PC-3 (cell line): Measurements from ENCODE around the gene NDRG2. TPM values are rescaled to one million over a fixed set of nuclear protein-coding genes. Genes with fewer than 3 reads are reported as not detected.
A peak's percentile ranks its signal among the peaks of the same experiment; 100 is the strongest.

Experiments used
- ATAC-seq: fragments of 200-7000 bp; cut with Tn5 transposase; 2 replicates; pipeline ENCODE4 v1.9.1; 2020; ENCODE audit warnings: mild to moderate bottlenecking, moderate library complexity
- BruUV-seq: library from RNA; stranded (reverse); fragments of 400-500 nt; replicated peaks from 2 replicates; lab custom pipeline; 2021; lab: Mats Ljungman, UMichigan
- CTCF ChIA-PET: fragments of 300-600 bp; sonication (Branson Sonifier 250); formaldehyde crosslinking; loops from one replicate; lab custom pipeline; 2022; ENCODE audit warnings: antibody characterized with exemption; lab: Charles Lee
- POLR2A ChIA-PET: fragments of 300-600 bp; sonication (Branson Sonifier 250); formaldehyde crosslinking; loops from one replicate; lab custom pipeline; 2022; ENCODE audit warnings: antibody characterized with exemption; ENCODE audit not compliant: unreplicated experiment; lab: Charles Lee
- DNase-seq: peaks from one replicate; pipeline ENCODE4 v3.0.0-alpha.2; 2015
- H2AFZ ChIP-seq: fragments of 300-600 bp; sonication (generic); 2 replicates; pipeline ENCODE4 v1.6.0; 2016; ENCODE audit warnings: antibody characterized with exemption, low read length
- H3F3A ChIP-seq: fragments of 300-600 bp; sonication (generic); one replicate; pipeline ENCODE4 v1.6.0; 2017; ENCODE audit warnings: antibody characterized with exemption, low read length, control low read depth, mild to moderate bottlenecking; ENCODE audit not compliant: unreplicated experiment
- H3K27ac ChIP-seq: fragments of 300-600 bp; sonication (generic); 2 replicates; pipeline ENCODE4 v1.5.1; 2016; ENCODE audit warnings: mild to moderate bottlenecking, low read length
- H3K27me3 ChIP-seq: fragments of 300-600 bp; sonication (generic); 2 replicates; pipeline ENCODE4 v1.6.1; 2016; ENCODE audit warnings: low read length, mixed read lengths
- H3K36me3 ChIP-seq: fragments of 300-600 bp; sonication (generic); 2 replicates; pipeline ENCODE4 v1.6.1; 2016; ENCODE audit warnings: low read depth, mixed run types, low read length, mixed read lengths
- H3K4me1 ChIP-seq: fragments of 300-600 bp; sonication (generic); 2 replicates; pipeline ENCODE4 v1.5.1; 2016; ENCODE audit warnings: low read length; ENCODE audit not compliant: insufficient read depth
- H3K4me2 ChIP-seq: fragments of 300-600 bp; sonication (generic); 2 replicates; pipeline ENCODE4 v1.6.0; 2016; ENCODE audit warnings: low read length
- H3K4me3 ChIP-seq: fragments of 300-600 bp; sonication (generic); 2 replicates; pipeline ENCODE4 v1.5.1; 2016; ENCODE audit warnings: mild to moderate bottlenecking, low read length, mixed read lengths
- H3K79me2 ChIP-seq: fragments of 300-600 bp; sonication (generic); 2 replicates; pipeline ENCODE4 v1.6.1; 2017; ENCODE audit warnings: low read length, mixed read lengths
- H3K9ac ChIP-seq: fragments of 300-600 bp; sonication (generic); 2 replicates; pipeline ENCODE4 v1.6.0; 2016; ENCODE audit warnings: mild to moderate bottlenecking, low read length
- H3K9me2 ChIP-seq: fragments of 300-600 bp; sonication (generic); replicated peaks from 2 replicates; pipeline ENCODE4 v1.6.1; 2016; ENCODE audit warnings: mixed run types, low read length, mixed read lengths
- H3K9me3 ChIP-seq: fragments of 300-600 bp; sonication (generic); 2 replicates; pipeline ENCODE4 v1.6.1; 2016; ENCODE audit warnings: low read length, mixed read lengths
- H4K20me1 ChIP-seq: fragments of 300-600 bp; sonication (generic); 2 replicates; pipeline ENCODE4 v1.6.1; 2016; ENCODE audit warnings: low read length, mixed read lengths
- CTCF ChIP-seq: fragments of 300-600 bp; sonication (generic); conservative IDR thresholded peaks from 2 replicates; pipeline ENCODE4 v1.5.1; 2017; ENCODE audit warnings: antibody characterized with exemption, low read depth, mild to moderate bottlenecking, low read length
- EZH2 ChIP-seq: fragments of 300-600 bp; sonication (generic); IDR thresholded peaks from one replicate; pipeline ENCODE4 v1.6.1; 2017; ENCODE audit warnings: antibody characterized with exemption, mild to moderate bottlenecking, low read length; ENCODE audit not compliant: unreplicated experiment
- EZH2phosphoT487 ChIP-seq: fragments of 300-600 bp; sonication (generic); IDR thresholded peaks from 2 replicates; pipeline ENCODE4 v1.6.1; 2018; ENCODE audit warnings: mild to moderate bottlenecking, antibody characterized with exemption, low read length, borderline replicate concordance
- intact Hi-C: fragments of 100-400 bp; cut with micrococcal nuclease; formaldehyde crosslinking; loops from 2 replicates; pipeline ENCODE4 v1.9.0; 2023
- total RNA-seq: library from RNA; depleted of rRNA; stranded (reverse); fragments of >200 nt; gene quantifications from 2 replicates; pipeline ENCODE4 v1.2.3, GENCODE V29; 2014

NDRG2 gene
- total RNA-seq, 1 experiment from 2014 or later = 4.0 TPM

GRCh38 chr14:21037156-21037555 is 12.3 kb upstream of the NDRG2 start:
- Histone ChIP-seq H3K4me1 (no peaks in the 10 kb centered on the region), H3K36me3 (no peaks in the 10 kb centered on the region), H2AFZ (no peak overlapping the region), H3K9me2 (no peaks in the 10 kb centered on the region), H3K9me3 (no peaks in the 10 kb centered on the region), H3K9ac (no peak overlapping the region), H3K27me3 (peaks cover 61% of the 10 kb centered on the region), H3K27ac (no peak overlapping the region), H3F3A (no peaks in the 10 kb centered on the region), H4K20me1 (no peaks in the 10 kb centered on the region), H3K4me2 (no peak overlapping the region), H3K79me2 (no peaks in the 10 kb centered on the region), H3K4me3 (no peak overlapping the region)
- POLR2A ChIA-PET = interaction anchor here (0.6 kb wide), 1 partner anchor 1218 kb away, joined by 4 read pairs; no protein-coding TSS in a partner anchor
- intact Hi-C loops = no loop called here
- no peak for TF ChIP-seq EZH2
- TF ChIP-seq EZH2phosphoT487 = no peak
- no peak for TF ChIP-seq CTCF
- CTCF ChIA-PET = no interaction called here
- no TSS peak for BruUV-seq
- ATAC-seq (no peak), DNase-seq (no peak)

GRCh38 chr14:21036751-21037150 is 11.9 kb upstream of the NDRG2 start:
- TF ChIP-seq EZH2 (no peak), EZH2phosphoT487 (no peak), CTCF (no peak)
- no peak for ATAC-seq
- H2AFZ ChIP-seq = no peak overlapping the region
- DNase-seq = peak; percentile 32
- H3K4me2 ChIP-seq = no peak overlapping the region
- intact Hi-C loops = no loop called here
- H3K4me3 ChIP-seq = no peak overlapping the region
- no TSS peak for BruUV-seq
- H3K9ac ChIP-seq = no peak overlapping the region
- no peaks in the 10 kb centered on the region for H3F3A ChIP-seq
- no peaks in the 10 kb centered on the region for H3K9me3 ChIP-seq
- H4K20me1 ChIP-seq = no peaks in the 10 kb centered on the region
- peaks cover 65% of the 10 kb centered on the region for H3K27me3 ChIP-seq
- no peaks in the 10 kb centered on the region for H3K4me1 ChIP-seq
- H3K9me2 ChIP-seq = no peaks in the 10 kb centered on the region
- H3K36me3 ChIP-seq = no peaks in the 10 kb centered on the region
- H3K27ac ChIP-seq = no peak overlapping the region
- ChIA-PET CTCF (no interaction called here), POLR2A (interaction anchor here (0.6 kb wide), 1 partner anchor 1218 kb away, joined by 4 read pairs; no protein-coding TSS in a partner anchor)
- H3K79me2 ChIP-seq = no peaks in the 10 kb centered on the region

- Histone ChIP-seq H4K20me1 (no peaks in the 10 kb centered on the region), H3K36me3 (no peaks in the 10 kb centered on the region), H3K4me1 (no peaks in the 10 kb centered on the region), H2AFZ (no peak within 1 kb of the TSS), H3K27me3 (peaks cover 85% of the 10 kb centered on the region), H3K4me2 (no peak within 1 kb of the TSS), H3K27ac (no peak within 1 kb of the TSS), H3K4me3 (no peak within 1 kb of the TSS), H3K9me3 (no peaks in the 10 kb centered on the region), H3K9ac (no peak within 1 kb of the TSS), H3F3A (no peaks in the 10 kb centered on the region), H3K79me2 (no peaks in the 10 kb centered on the region), H3K9me2 (no peaks in the 10 kb centered on the region)
- CTCF ChIA-PET = no interaction called here
- DNase-seq = no peak
- POLR2A ChIA-PET = no interaction called here
- intact Hi-C loops = no loop called here
- no TSS peak for BruUV-seq
- TF ChIP-seq EZH2phosphoT487 = no peak
- no peak for TF ChIP-seq CTCF
- no peak for TF ChIP-seq EZH2
- no peak for ATAC-seq
Measured at GRCh38 chr14:21034707-21035106, 9.8 kb upstream of the NDRG2 start, which contains the start of gene RNASE13. RNASE13 (minus strand) TSS chr14:21034807; CDS start chr14:21034288, 519 bp downstream.
